ENCODE measurements around the gene PRSS22. TPM values are rescaled to one million over a fixed set of nuclear protein-coding genes. Genes with fewer than 3 reads are reported as not detected.

Gene PRSS22
- total RNA-seq, 1 experiment from 2014 or later = not detected

DNA sequence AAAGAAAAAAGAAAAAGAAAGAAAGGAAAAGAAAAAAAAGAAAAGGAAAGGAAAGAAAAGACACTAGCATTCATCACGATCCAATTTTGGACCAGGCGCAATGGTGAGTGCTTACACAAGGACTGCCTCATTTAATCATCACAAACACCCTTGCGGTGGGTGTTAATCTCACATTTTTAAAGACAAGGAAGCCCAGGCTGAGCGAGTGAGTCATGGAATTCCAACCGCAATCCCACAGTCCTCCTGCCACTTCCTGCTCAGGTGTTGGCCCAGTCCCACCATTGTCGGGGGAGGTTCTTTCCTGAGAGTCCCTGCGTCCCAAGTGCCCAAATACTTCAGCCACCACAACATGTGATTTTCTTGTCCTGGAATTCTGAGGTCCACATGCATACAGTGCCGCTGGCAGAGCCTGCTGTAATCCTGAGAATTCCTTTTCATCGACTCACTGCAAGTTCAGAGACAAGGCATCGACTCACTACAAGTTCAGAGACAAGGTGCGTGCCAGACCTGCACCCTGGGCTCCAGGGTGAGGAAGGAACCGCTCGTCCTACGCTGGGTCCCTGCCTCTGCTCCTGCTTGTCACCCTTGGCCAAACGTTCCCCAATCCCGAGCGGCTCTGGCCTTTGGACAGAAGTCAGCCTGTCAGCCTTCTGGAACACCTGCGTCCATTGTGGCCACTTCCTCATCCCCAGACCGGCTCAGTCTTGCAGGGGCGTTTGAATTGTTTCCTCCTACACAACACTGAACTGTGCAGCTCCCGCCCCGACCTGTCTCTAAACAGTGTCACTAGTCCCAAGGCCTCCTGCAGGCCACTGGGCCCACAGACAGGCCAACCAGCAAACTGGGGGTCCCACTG is 22.1 kb downstream of the PRSS22 start:
- in situ Hi-C loops (cut with HindIII; ENCODE audit: low sequenced_read_pairs) = no loop called here
- no peak for DNase-seq (ENCODE audit: low spot score)

DNA sequence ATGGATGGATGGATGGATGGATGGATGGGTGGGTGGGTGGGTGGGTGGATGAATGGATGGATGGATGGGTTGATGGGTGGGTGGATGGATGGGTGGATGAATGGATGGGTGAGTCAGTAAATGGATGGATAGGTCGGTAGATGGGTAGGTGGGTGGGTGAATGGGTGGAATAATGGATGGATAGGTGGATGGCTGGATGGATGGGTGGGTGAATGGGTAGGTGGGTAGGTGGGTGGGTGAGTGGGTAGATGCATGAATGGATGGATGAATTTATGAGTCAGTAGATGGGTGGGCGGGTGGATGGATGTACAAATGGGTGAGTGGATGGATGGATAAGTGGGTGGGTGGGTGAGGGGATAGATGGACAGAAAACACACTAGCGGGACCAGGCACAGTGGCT is 23.0 kb downstream of the PRSS22 start:
- no peak for DNase-seq (ENCODE audit: low spot score)
- in situ Hi-C loops (cut with HindIII; ENCODE audit: low sequenced_read_pairs) = no loop called here

DNA sequence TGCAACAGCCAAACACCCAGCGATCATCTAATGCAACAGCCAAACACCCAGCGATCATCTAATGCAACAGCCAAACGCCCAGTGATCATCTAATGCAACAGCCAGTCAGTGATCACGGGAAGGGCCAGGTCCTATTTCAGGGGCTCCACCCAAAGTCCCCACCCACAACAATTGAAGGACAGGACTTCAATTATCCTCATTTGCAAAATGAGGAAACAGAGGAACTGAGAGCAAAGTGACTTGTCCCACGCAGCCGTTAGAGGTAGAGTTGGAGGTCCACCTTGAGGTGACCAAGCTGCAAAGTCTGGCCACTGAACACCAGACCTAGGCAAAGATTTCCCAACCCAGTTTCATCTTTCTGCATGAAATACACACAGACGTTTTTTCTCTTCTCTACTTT is 24.2 kb downstream of the PRSS22 start:
- DNase-seq (ENCODE audit: low spot score) = no peak
- in situ Hi-C loops (cut with HindIII; ENCODE audit: low sequenced_read_pairs) = no loop called here

DNA sequence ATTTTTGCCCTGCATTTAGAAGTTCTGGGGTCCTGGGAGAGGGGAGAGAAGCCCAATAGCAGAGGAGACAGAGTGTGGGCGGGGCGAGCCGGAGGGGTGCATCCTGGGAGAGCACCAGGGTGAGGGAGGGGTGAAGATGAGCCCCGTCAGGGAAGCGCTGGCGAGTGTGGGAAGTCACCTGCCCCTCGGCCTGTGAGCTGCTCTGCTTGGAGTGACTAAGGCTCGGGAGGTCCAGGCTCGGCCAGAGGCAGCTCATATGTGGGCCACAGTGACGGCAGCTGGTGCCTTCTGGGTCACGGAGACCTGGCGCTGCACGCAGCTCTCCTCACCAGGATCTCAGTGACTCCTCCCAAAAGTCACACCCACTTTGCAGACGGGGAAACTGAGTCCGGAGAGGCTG is 26.8 kb downstream of the PRSS22 start:
- DNase-seq (ENCODE audit: low spot score) = no peak
- in situ Hi-C loops (cut with HindIII; ENCODE audit: low sequenced_read_pairs) = no loop called here

DNA sequence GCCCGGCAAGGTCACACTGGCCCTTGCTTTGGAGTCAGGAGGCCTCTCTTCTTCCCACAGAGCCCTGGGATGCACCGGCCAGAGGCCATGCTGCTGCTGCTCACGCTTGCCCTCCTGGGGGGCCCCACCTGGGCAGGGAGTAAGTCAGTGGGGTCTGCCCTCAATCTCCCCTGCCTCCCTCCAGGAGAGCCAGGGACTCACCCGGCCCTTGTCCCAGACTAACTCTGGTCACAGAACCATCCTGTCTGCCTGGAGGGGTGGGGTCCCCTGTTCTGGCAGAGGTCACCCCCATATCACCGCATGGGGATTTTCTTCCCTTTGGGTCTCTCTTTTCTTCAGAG is 27.6 kb downstream of the PRSS22 start:
- no peak for DNase-seq (ENCODE audit: low spot score)
- in situ Hi-C loops (cut with HindIII; ENCODE audit: low sequenced_read_pairs) = no loop called here

DNA sequence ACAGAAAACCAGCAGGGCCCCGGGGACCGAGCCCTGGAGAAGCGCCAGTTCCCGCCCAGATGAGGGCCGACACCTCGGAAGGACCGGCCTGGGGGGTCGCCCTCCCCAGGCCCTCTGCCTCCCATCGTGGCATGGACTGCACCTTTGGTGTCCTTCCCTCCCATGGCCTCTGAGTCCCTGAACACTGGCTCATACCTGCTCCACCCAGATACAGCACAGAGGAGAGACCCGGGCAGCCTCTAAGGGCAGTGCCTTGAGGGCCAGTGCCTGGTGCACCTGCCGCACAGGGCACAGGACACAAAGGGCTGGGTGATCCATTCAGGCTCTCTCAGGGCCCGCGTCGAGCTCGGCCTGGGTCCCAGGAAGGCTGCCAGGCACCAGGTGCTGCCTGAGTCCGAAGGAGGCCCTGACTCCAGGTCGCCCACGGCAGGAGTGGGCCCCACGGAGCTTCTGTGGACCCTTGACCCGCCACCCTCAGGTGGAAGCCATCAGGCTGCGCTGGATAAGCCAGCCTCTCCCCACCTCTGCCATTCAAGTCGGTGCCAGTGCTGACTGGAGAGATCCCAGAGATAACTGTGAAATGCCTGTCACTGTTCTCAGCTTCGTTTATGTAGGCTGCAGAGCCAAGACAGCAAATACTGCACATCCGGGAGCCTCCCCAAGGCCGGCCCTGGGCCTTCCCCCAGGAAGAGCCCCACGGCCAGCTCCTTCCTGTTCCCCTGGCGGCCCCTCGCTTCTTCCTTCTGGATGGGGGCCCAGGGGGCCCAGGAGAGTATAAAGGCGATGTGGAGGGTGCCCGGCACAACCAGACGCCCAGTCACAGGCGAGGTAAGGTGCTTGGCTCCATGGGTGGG is 28.2 kb downstream of the PRSS22 start, which contains the start of gene ZG16B:
TSS of gene ZG16B (plus strand) at position 803 of the 854 bp plus-strand sequence. CDS start 139 bp downstream, outside the sequence.
- in situ Hi-C loops (cut with HindIII; ENCODE audit: low sequenced_read_pairs) = no loop called here
- DNase-seq (ENCODE audit: low spot score) = no peak

DNA sequence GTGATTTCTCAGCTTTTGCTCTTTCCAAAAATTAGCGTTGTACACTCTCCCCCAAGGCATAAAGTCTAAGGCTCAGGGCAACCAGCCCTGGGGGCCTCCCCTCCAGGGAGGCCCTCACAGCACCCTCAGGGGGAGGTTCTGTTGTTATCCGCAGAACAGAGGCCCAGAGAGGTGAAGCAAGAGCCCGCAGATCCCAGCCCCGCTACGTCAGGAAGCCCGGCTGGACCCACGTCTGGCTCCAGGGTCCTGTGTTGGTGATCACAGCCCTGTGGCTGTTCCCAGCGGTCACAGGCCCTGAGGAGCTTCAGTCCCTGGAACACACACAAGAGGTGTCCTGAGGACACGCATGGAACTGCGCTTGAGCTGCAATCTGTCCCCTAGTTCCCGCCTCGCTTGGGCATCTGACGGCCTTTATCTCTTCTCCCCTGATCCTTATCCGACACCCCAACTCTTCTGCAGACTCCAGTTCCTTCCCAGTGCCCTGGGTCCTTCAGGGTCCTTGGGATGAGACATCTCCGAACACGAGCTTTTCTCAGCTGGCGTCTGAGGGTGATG is 29.0 kb downstream of the PRSS22 start:
- DNase-seq (ENCODE audit: low spot score) = no peak
- in situ Hi-C loops (cut with HindIII; ENCODE audit: low sequenced_read_pairs) = no loop called here

DNA sequence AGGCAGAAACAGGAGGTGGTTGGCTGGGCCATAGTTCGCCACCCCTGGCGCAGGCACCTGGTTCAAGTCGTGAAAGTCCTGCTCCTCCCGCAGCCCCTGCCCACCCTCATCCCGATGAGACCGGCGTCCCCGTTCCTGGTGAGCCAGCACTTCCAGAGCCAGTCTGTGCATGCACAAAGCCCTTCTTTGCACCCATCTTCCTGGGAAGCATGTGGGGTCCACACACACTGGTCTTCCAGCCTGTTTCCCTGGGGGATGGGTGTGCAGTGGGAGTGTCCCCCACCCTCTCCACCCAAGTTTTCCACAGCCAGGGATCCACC is 29.5 kb downstream of the PRSS22 start:
- in situ Hi-C loops (cut with HindIII; ENCODE audit: low sequenced_read_pairs) = no loop called here
- DNase-seq (ENCODE audit: low spot score) = no peak

DNA sequence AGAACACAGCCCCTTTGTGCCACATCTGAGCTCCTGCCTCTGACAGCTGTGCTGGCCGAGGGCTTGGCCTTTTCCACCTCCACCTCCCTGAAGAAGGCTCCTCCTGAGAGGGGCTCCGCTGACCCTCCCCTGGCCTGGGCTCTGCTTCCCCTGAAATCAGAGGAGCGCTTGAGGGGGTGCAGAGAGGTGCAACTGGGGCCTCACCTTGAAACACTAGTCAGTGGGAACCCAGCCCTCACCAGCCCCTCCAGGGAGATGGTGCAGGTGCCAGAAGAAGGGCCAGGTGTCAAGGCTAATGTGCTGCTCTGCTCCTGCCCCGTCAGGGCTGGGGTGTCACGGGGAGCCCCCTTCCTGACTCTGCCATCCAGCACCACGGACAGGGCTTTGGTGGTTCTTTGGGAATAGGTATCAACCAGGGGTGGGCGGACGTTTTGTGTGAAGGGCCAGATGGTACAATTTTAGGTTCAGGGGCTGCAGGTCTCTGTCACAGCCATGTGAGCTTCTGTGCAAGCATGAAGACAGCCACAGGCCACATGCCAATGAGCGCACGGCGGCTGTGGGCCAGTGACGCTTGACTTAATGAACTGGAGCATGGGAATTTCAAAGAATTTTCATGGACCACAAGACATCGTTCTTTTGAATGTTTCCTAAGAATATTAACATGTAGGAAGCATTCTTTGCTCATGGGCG is 30.0 kb downstream of the PRSS22 start:
- DNase-seq (ENCODE audit: low spot score) = no peak
- in situ Hi-C loops (cut with HindIII; ENCODE audit: low sequenced_read_pairs) = no loop called here

DNA sequence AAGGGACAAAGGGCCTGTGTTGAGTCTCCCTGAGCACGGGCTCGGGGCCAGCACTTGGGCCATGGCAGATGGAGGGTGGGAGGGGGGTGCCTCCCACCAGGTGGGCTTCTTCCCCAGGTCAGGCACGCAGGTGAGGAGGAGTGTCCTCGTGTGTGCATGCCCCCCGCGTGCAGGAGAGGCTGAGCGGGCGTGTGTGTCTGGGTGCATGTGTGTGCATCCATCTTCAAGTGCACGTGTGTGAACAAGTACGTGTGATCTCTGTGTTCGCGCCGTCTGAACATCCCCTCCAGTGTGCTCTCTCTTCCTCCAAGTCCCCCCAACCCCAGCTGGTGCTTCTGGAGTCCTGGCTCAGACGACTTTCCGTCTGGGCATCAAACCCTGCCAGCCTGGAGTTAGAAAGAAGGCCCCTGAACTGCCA is 30.6 kb downstream of the PRSS22 start:
- no peak for DNase-seq (ENCODE audit: low spot score)
- in situ Hi-C loops (cut with HindIII; ENCODE audit: low sequenced_read_pairs) = no loop called here

DNA sequence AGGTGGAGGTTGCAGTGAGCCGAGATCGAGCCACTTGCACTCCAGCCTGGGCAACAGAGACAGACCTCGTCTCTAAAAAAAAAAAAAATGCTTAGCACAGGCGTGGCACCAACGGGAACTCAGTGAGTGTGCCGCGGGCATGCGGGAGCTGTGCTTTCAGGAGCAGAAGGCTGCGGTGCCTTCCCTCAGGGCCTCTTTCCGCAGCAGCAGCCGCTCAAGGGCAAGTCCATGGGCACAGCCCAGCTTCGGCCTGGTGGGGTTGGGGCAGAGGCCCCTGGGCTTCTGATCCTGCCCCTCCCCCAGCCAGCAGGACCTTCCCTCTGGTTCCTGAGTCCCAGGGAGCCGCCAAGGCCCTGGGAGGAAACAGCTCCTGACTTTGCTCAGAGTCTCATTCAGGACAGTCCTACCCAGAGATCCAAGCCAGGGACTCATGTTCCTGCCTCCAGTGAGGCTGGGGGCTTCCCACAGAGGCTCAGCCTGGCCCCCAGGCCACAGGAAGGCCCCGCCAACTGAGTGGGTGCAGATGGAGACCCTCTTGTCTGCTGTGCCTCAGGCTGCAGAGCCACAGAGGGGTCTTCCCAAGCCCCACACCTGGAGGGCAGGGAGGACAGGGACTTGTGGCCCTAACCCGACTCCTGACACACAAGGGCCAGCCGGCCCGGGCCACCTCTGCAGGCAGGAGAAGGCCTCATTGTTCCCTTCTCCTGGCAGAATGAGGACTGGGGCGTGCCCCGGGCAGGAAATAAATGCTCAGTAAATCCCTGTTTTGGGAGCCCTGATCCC is 31.2 kb downstream of the PRSS22 start:
- in situ Hi-C loops (cut with HindIII; ENCODE audit: low sequenced_read_pairs) = no loop called here

DNA sequence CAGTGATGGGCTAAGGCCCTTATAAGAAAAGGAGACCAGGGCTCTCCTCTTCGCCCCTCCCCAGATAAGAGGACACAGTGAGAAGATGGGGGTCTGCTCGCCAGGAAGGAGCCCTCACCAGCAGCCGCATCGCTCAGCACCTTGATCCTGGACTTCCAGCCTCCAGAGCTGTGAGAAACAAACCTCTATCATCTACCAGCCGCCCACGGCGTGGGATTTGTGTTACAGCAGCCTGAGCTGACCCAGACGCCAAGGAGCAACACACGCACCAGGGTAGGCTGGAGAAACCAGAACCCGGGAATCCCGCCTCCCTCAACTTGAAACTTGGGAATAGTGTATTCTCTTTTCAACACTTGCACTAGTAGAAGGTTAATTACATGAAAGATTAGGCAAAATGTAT is 32.1 kb downstream of the PRSS22 start:
- DNase-seq (ENCODE audit: low spot score) = no peak
- in situ Hi-C loops (cut with HindIII; ENCODE audit: low sequenced_read_pairs) = no loop called here

More for the DNA sequence above, 31.2 kb downstream of the PRSS22 start:
- no peak for DNase-seq (ENCODE audit: low spot score)

DNA sequence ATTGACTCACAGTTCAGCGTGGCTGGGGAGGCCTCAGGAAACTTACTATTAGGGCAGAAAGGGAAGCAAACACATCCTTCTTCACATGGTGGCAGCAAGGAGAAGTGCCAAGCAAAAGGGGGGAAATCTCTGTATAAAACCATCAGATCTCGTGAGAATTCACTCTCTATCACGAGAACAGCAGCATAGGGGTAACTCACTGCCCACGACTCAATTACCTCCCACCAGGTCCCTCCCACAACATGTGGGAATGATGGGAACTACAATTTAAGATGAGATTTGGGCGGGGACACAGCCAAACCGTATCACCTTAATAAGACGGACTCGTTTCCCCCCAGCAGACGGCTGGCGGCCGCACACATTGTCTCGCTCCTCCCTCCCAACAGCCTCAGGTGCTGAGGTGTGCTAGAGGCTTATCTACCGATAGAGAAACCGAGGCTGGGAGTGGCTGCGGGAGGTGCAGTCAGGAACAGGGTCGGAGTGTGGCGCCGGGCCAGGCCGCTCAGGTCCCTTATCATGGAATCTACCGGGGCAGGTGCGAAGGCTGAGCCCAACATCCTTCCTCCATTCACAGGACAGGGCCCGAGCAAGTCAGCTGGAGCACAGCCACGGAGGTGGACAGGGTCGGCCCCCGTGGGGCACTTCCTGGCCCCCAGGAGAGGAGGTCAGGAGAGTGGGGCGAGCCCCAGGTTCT is 32.8 kb downstream of the PRSS22 start:
- in situ Hi-C loops (cut with HindIII; ENCODE audit: low sequenced_read_pairs) = no loop called here
- DNase-seq (ENCODE audit: low spot score) = no peak

DNA sequence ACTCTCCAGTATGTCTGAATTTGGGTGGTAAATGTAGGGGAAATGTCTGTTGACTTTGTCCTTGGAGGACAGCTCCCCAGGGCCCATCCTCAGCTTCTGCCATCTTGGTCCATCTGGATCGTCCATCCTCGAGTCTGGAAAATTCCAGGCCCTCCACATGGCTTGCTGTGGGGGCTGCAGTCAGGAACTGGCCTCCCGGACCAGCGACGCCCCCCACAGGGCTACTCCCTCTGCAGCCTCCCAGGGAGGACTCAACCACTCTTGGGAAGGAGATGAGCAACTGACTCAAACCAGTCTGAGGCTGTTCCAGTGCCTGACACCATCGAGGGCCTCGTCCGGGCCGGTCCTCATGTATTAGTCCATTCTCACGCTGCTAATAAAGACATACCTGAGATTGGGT is 33.3 kb downstream of the PRSS22 start:
- in situ Hi-C loops (cut with HindIII; ENCODE audit: low sequenced_read_pairs) = no loop called here
- no peak for DNase-seq (ENCODE audit: low spot score)

DNA sequence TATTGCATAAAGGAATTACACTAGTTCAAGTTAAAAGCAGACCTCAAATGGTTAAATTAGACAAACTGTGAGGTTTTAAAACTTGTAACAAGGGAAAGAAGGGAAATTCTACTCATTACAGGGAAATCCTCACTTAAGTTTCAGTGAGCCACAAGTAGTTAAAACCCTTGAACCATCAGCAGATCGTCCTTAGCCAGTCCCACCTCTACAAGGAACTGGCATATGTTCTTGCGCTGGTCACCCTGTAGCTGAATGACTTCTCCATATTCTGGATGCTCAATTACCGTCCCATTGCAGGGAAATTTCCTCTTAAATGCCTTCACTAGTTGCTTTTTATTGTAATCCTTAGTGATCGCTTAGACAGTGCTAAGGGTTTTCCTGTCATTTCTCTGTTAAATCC is 35.5 kb downstream of the PRSS22 start:
- in situ Hi-C loops (cut with HindIII; ENCODE audit: low sequenced_read_pairs) = no loop called here
- DNase-seq (ENCODE audit: low spot score) = no peak

DNA sequence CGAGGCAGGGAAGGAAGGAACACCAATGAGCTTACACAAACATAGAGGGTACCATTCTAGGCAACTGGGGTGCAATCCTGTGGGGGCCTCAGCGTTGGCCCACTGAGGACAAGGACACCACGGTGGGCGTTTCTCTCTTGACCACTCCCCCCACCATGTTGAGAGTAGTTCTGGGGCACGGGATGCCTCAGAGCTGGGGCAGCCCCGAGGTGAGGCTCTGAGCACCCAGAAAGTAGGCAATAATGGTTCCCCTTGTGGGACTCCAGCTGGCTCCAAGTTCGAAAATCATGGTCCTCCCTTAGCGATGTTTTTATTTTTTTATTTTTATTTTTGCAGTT is 35.8 kb downstream of the PRSS22 start:
- DNase-seq (ENCODE audit: low spot score) = no peak

DNA sequence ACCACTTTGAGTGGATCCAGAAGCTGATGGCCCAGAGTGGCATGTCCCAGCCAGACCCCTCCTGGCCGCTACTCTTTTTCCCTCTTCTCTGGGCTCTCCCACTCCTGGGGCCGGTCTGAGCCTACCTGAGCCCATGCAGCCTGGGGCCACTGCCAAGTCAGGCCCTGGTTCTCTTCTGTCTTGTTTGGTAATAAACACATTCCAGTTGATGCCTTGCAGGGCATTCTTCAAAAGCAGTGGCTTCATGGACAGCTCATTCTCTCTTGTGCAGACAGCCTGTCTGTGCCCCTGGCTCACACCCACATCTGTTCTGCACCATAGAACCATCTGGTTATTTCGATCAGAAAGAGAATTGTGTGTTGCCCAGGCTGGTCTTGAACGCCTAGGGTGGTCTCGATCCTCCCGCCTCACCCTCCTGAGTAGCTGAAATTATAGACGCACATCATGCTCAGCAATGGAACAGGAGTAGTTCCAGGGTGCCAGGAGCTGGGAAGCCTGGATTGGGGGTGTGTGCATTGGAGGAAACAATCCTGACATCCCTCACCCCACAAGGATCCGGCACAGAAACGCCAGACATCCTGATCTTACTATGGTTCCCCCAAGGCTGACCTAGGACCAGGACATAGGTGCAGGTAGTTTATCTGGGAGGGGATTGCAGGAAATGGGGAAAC is 36.3 kb downstream of the PRSS22 start:
- DNase-seq (ENCODE audit: low spot score) = no peak
- in situ Hi-C loops (cut with HindIII; ENCODE audit: low sequenced_read_pairs) = no loop called here

More for the DNA sequence above, 35.8 kb downstream of the PRSS22 start:
- in situ Hi-C loops (cut with HindIII; ENCODE audit: low sequenced_read_pairs) = no loop called here

All from G401 (cell line).